HepG2 (cell line): Measurements from ENCODE around the gene GCNT2. TPM values are rescaled to one million over a fixed set of nuclear protein-coding genes. Genes with fewer than 3 reads are reported as not detected.

Experiments used
- AKAP8 ChIP-seq: sonication (generic); formaldehyde crosslinking; IDR thresholded peaks from 2 replicates; pipeline ENCODE4 v1.5.1; 2020; ENCODE audit warnings: mild to moderate bottlenecking, missing genetic modification reagents
- ARHGAP35 ChIP-seq: sonication (generic); formaldehyde crosslinking; IDR thresholded peaks from 2 replicates; pipeline ENCODE4 v1.9.0; 2022; ENCODE audit warnings: mild to moderate bottlenecking, inconsistent platforms, moderate library complexity, missing genetic modification reagents, borderline replicate concordance
- HDAC2 ChIP-seq: sonication (generic); formaldehyde crosslinking; IDR thresholded peaks from 2 replicates; pipeline ENCODE4 v1.4.0; 2020; ENCODE audit warnings: missing genetic modification reagents
- HOXA9 ChIP-seq: sonication (generic); formaldehyde crosslinking; IDR thresholded peaks from 2 replicates; pipeline ENCODE4 v1.8.1; 2022; ENCODE audit warnings: missing genetic modification reagents, mild to moderate bottlenecking, moderate library complexity, borderline replicate concordance
- IKZF1 ChIP-seq: fragments of 450-650 bp; IDR thresholded peaks from 2 replicates; pipeline ENCODE4 v1.7.1; 2016
- JUNB ChIP-seq: sonication (generic); formaldehyde crosslinking; IDR thresholded peaks from 2 replicates; pipeline ENCODE4 v1.8.0; 2022; ENCODE audit warnings: missing genetic modification reagents, mild to moderate bottlenecking, borderline replicate concordance
- KLF12 ChIP-seq: sonication (generic); formaldehyde crosslinking; IDR thresholded peaks from 2 replicates; pipeline ENCODE4 v1.4.0; 2020; ENCODE audit warnings: missing genetic modification reagents, borderline replicate concordance
- MTF1 ChIP-seq: sonication (generic); formaldehyde crosslinking; IDR thresholded peaks from 2 replicates; pipeline ENCODE4 v1.5.0; 2020; ENCODE audit warnings: missing genetic modification reagents
- NBN ChIP-seq: fragments of 450-650 bp; conservative IDR thresholded peaks from 2 replicates; pipeline ENCODE4 v1.6.1; 2017
- NFKB2 ChIP-seq: sonication (generic); formaldehyde crosslinking; IDR thresholded peaks from 2 replicates; pipeline ENCODE4 v1.4.0; 2020; ENCODE audit warnings: missing genetic modification reagents, borderline replicate concordance
- NONO ChIP-seq, 2 experiments: fragments of 450-650 bp in 1 of 2; sonication (generic) in 1 of 2; formaldehyde crosslinking in 1 of 2; IDR thresholded peaks in 1 of 2; conservative IDR thresholded peaks in 1 of 2; 2 replicates each; pipeline versions ENCODE4 v1.6.1 to v1.8.0; 2017 to 2022; ENCODE audit warnings: mild to moderate bottlenecking in 1 of 2, missing genetic modification reagents in 1 of 2, moderate library complexity in 1 of 2
- NPAS2 ChIP-seq: sonication (generic); formaldehyde crosslinking; IDR thresholded peaks from 2 replicates; pipeline ENCODE4 v1.8.0; 2022; ENCODE audit warnings: mild to moderate bottlenecking, missing genetic modification reagents, borderline replicate concordance
- NR3C1 ChIP-seq: sonication (generic); formaldehyde crosslinking; IDR thresholded peaks from 2 replicates; pipeline ENCODE4 v1.4.0; 2020; ENCODE audit warnings: missing genetic modification reagents
- RBFOX2 ChIP-seq: fragments of 200-400 bp; formaldehyde crosslinking; IDR thresholded peaks from 2 replicates; pipeline ENCODE4 v1.6.1; 2017; ENCODE audit warnings: low read depth, mild to moderate bottlenecking, low read length
- SIN3B ChIP-seq: fragments of 150-350 bp; IDR thresholded peaks from 2 replicates; pipeline ENCODE4 v1.6.1; 2014; ENCODE audit warnings: low read length
- SOX6 ChIP-seq, 2 experiments: fragments of 450-650 bp in 1 of 2; sonication (generic) in 1 of 2; formaldehyde crosslinking in 1 of 2; IDR thresholded peaks; 2 replicates each; pipeline versions ENCODE4 v1.4.0 to v1.6.1; 2017 to 2020; ENCODE audit warnings: antibody characterized with exemption in 1 of 2, mild to moderate bottlenecking in 1 of 2, missing genetic modification reagents in 1 of 2
- TCF7L2 ChIP-seq: IDR thresholded peaks from 2 replicates; pipeline ENCODE4 v1.6.1; 2011; ENCODE audit warnings: mild to moderate bottlenecking, low read depth, low read length, moderate library complexity
- ZNF562 ChIP-seq: sonication (generic); formaldehyde crosslinking; IDR thresholded peaks from 2 replicates; pipeline ENCODE4 v1.8.0; 2022; ENCODE audit warnings: missing genetic modification reagents, borderline replicate concordance
- ZNF703 ChIP-seq: sonication (generic); formaldehyde crosslinking; IDR thresholded peaks from 2 replicates; pipeline ENCODE4 v1.5.1; 2020; ENCODE audit warnings: missing genetic modification reagents, mild to moderate bottlenecking, moderate library complexity, borderline replicate concordance
- ZSCAN25 ChIP-seq: sonication (generic); formaldehyde crosslinking; IDR thresholded peaks from 2 replicates; pipeline ENCODE4 v1.8.0; 2022; ENCODE audit warnings: mild to moderate bottlenecking, missing genetic modification reagents
- polyA plus RNA-seq, 8 experiments: library from polyadenylated mRNA; depleted of rRNA in 3 of 8; stranded (reverse) in 7 of 8; unstranded in 1 of 8; fragments of >200 nt; fragmentation: Illumina TruSeq in 4 of 8; extraction: Trizol in 4 of 8; gene quantifications; 2 replicates each; pipeline versions ENCODE4 v1.2.1 to v1.2.3, GENCODE V29; 2011 to 2016; ENCODE audit warnings: low read depth in 4 of 8, missing spikeins in 1 of 8, mixed read lengths in 1 of 8; ENCODE audit not compliant: insufficient read depth in 1 of 8
- total RNA-seq, 5 experiments: library from RNA; depleted of rRNA; stranded (reverse); fragments of >200 nt; fragmentation: Illumina TruSeq; extraction: Trizol; gene quantifications; 2 replicates each; pipeline ENCODE4 v1.2.3, GENCODE V29; 2016; ENCODE audit warnings: low read depth in 1 of 5
- TF ChIP-seq, protein P1 (sequence below): IDR thresholded peaks from 2 replicates; pipeline ENCODE4 v1.6.1; 2016; ENCODE audit warnings: missing compliant biosample characterization, missing genetic modification reagents, borderline replicate concordance
- TF ChIP-seq, protein P2 (sequence below): IDR thresholded peaks from 2 replicates; pipeline ENCODE4 v1.6.1; 2016; ENCODE audit warnings: mild to moderate bottlenecking
- TF ChIP-seq, protein P3 (sequence below): IDR thresholded peaks from 2 replicates; pipeline ENCODE4 v1.6.1; 2016; ENCODE audit warnings: low read depth
- TF ChIP-seq, protein P4 (sequence below): sonication (generic); formaldehyde crosslinking; IDR thresholded peaks from 2 replicates; pipeline ENCODE4 v1.9.0; 2022; ENCODE audit warnings: missing genetic modification reagents, mild to moderate bottlenecking, borderline replicate concordance

GCNT2 gene
- total and polyA plus RNA-seq, 2 of the 13 experiments (the other 11 are each of a cell fraction or from before 2014, with no cell fraction given) = 11.8 to 31.9 TPM

DNA sequence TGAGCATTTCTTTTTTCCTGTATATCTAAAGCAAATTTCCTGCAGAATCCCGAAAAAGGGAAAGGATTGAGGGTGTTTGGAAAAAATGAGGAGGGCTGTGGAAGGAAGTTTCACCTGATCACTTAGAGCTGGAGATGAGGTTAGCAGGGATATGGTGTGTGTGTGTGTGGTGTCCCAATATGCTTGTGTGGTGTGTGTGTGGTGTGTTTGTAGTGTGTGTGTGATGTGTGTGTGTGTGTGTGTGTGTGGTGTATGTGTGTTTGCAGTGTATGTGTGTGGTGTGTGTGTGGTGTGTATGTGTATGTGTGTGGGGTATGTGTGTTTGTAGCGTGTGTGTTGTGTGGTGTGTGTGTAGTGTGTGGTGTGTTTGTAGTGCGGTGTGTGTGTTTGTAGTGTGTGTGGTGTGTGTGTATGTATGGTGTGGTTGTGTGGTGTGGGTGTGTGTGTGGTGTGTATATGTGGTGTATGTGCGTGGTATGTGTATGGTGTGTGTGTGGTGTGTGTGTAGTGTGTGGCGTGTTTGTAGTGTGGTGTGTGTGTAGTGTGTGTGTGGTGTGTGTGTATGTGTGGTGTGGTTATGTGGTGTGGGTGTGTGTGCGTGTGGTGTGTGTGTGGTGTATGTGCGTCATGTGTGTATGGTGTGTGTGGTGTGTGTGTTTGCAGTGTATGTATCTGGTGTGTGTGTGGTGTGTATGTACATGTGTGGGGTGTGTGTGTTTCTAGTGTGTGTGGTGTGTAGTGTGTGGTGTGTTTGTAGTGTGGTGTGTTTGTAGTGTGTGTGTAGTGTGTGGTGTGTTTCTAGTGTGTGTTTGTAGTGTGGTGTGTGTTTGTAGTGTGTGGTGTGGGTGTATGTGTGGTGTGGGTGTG, 67.6 kb downstream of the GCNT2 start (continued):
- TF ChIP-seq TCF7L2 (no peak), NBN (peak; percentile 45; the same call in 1 of the 2 replicates), RBFOX2 (no peak), NONO (IDR thresholded peaks at IDR 0.05) (peak; percentile 74; the same call in 1 of the 2 replicates), NONO (CRISPR knock-in tag; conservative IDR thresholded peaks at IDR 0.05) (no peak), ZSCAN25 (CRISPR knock-in tag) (no peak), ZNF562 (CRISPR knock-in tag) (no peak), JUNB (CRISPR knock-in tag) (0 out of 2 replicates have a peak, but pooled peaks have one; percentile 43), SOX6 (IDR thresholded peaks at IDR 0.05) (0 out of 2 replicates have a peak, but pooled peaks have one; percentile 13), SOX6 (CRISPR knock-in tag; IDR thresholded peaks at IDR 0.05) (no peak), NFKB2 (CRISPR knock-in tag) (no peak), NR3C1 (CRISPR knock-in tag) (no peak), IKZF1 (0 out of 2 replicates have a peak, but pooled peaks have one; percentile 33), NPAS2 (CRISPR knock-in tag) (no peak), SIN3B (no peak), ZNF703 (CRISPR knock-in tag) (no peak), AKAP8 (CRISPR knock-in tag) (no peak), HDAC2 (no peak), HOXA9 (peak; percentile 36; the same call in 1 of the 2 replicates), KLF12 (CRISPR knock-in tag) (no peak), ARHGAP35 (CRISPR knock-in tag) (no peak), MTF1 (no peak)
- TF ChIP-seq, protein P1, sequence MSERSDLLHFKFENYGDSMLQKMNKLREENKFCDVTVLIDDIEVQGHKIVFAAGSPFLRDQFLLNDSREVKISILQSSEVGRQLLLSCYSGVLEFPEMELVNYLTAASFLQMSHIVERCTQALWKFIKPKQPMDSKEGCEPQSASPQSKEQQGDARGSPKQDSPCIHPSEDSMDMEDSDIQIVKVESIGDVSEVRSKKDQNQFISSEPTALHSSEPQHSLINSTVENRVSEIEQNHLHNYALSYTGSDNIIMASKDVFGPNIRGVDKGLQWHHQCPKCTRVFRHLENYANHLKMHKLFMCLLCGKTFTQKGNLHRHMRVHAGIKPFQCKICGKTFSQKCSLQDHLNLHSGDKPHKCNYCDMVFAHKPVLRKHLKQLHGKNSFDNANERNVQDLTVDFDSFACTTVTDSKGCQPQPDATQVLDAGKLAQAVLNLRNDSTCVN (CRISPR knock-in tag) = no peak
- TF ChIP-seq, protein P2, sequence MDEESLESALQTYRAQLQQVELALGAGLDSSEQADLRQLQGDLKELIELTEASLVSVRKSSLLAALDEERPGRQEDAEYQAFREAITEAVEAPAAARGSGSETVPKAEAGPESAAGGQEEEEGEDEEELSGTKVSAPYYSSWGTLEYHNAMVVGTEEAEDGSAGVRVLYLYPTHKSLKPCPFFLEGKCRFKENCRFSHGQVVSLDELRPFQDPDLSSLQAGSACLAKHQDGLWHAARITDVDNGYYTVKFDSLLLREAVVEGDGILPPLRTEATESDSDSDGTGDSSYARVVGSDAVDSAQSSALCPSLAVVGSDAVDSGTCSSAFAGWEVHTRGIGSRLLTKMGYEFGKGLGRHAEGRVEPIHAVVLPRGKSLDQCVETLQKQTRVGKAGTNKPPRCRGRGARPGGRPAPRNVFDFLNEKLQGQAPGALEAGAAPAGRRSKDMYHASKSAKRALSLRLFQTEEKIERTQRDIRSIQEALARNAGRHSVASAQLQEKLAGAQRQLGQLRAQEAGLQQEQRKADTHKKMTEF (CRISPR knock-in tag) = no peak
- TF ChIP-seq, protein P3, sequence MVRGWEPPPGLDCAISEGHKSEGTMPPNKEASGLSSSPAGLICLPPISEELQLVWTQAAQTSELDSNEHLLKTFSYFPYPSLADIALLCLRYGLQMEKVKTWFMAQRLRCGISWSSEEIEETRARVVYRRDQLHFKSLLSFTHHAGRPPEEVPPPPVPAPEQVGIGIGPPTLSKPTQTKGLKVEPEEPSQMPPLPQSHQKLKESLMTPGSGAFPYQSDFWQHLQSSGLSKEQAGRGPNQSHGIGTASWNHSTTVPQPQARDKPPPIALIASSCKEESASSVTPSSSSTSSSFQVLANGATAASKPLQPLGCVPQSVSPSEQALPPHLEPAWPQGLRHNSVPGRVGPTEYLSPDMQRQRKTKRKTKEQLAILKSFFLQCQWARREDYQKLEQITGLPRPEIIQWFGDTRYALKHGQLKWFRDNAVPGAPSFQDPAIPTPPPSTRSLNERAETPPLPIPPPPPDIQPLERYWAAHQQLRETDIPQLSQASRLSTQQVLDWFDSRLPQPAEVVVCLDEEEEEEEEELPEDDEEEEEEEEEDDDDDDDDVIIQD (CRISPR knock-in tag) = no peak
- TF ChIP-seq, protein P4, sequence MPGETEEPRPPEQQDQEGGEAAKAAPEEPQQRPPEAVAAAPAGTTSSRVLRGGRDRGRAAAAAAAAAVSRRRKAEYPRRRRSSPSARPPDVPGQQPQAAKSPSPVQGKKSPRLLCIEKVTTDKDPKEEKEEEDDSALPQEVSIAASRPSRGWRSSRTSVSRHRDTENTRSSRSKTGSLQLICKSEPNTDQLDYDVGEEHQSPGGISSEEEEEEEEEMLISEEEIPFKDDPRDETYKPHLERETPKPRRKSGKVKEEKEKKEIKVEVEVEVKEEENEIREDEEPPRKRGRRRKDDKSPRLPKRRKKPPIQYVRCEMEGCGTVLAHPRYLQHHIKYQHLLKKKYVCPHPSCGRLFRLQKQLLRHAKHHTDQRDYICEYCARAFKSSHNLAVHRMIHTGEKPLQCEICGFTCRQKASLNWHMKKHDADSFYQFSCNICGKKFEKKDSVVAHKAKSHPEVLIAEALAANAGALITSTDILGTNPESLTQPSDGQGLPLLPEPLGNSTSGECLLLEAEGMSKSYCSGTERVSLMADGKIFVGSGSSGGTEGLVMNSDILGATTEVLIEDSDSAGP (CRISPR knock-in tag) = no peak
